Stimulated activated CD4-positive, alpha-beta T cell treated with anti-CD3 and anti-CD28 coated beads, Interleukin-1b, Interleukin-23, amount 100 ng/mL, for 24 hours (primary cell): Measurements from ENCODE around the gene PIGV.

Experiments
- DNase-seq, 4 experiments: peaks; one replicate each; pipeline ENCODE4 v3.0.0-alpha.2; 2020; ENCODE audit warnings: low read depth in 4 of 4, low spot score in 1 of 4

Gene PIGV

GRCh38 chr1:26772687-26773086, 15.1 kb upstream of the PIGV start:
- no peak for DNase-seq

- DNase-seq: no peak
Observed at GRCh38 chr1:26774462-26774861, 13.3 kb upstream of the PIGV start.

- DNase-seq: no peak
Observed at GRCh38 chr1:26775666-26776065, 12.1 kb upstream of the PIGV start.

DNA sequence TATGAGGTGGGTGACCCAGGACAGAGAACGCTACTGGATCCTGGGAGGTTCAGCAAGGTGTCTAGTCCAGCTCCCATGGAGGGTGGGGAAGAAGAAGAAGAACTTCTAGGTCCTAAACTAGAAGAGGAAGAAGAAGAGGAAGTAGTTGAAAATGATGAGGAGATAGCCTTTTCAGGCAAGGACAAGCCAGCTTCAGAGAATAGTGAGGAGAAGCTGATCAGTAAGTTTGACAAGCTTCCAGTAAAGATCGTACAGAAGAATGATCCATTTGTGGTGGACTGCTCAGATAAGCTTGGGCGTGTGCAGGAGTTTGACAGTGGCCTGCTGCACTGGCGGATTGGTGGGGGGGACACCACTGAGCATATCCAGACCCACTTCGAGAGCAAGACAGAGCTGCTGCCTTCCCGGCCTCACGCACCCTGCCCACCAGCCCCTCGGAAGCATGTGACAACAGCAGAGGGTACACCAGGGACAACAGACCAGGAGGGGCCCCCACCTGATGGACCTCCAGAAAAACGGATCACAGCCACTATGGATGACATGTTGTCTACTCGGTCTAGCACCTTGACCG, 8.6 kb upstream of the PIGV start:
- DNase-seq: no peak

- no peak for DNase-seq
Observed at GRCh38 chr1:26780344-26780957, 7.3 kb upstream of the PIGV start.

DNA sequence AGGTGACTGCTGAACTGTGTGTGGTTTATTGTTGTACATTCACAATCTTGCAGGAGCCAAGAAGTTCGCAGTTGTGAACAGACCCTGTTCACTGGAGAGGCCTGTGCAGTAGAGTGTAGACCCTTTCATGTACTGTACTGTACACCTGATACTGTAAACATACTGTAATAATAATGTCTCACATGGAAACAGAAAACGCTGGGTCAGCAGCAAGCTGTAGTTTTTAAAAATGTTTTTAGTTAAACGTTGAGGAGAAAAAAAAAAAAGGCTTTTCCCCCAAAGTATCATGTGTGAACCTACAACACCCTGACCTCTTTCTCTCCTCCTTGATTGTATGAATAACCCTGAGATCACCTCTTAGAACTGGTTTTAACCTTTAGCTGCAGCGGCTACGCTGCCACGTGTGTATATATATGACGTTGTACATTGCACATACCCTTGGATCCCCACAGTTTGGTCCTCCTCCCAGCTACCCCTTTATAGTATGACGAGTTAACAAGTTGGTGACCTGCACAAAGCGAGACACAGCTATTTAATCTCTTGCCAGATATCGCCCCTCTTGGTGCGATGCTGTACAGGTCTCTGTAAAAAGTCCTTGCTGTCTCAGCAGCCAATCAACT, 6.4 kb upstream of the PIGV start:
- DNase-seq: no peak

DNA sequence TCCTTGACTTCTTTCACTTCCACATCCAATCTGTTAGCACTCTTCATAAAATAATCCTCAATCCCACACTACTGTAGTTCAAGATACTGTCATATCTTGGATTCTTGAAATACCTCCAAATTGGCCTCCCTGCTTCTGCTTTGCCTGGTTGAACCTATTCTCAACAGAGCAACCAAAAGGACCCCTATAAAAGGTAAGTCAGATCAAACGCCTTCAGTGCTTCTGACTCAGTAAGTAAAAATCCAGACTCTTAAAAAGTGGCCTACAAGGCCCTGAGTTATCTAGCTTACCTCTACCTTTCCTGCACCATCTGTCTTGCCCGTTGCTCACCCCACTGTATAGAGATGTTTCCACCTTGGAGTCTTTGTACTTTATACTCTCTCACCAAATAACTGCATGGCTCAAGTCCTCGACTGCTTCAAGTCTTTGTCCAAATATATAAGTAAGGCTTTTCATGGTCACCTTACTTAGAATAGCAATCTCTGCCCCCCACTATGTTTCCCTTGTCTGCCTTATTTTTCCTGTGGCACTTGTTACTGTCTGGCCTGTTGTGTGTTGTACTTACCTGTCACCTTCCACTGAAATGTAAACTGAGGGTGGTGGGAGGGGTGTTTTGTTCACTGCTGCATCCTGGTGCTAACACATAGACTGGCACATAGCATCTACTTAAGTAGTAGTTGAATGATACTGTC, 5.1 kb upstream of the PIGV start:
- no peak for DNase-seq

DNA sequence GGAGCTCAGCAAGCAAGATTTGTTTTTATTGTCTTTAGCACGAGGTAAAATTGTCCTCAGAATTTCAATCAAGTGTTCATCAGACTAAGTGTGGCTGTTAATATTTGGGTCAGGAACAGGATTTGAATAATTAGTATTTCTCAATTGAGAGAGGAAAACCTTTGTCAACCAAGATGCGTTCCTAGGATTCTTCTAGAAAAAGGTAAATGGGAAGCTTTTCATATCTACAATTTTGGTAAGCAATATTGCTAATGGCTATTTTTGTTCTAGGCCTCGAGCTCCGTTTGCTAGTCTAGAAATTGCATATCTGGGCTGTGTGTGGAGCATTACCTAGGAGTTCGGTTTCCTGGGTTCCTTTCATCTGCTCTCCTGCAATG, 4.1 kb upstream of the PIGV start:
- no peak for DNase-seq

GRCh38 chr1:26784023-26784871, 3.5 kb upstream of the PIGV start:
- DNase-seq: no peak

- no peak for DNase-seq
Observed at GRCh38 chr1:26784886-26785285, 2.9 kb upstream of the PIGV start.

GRCh38 chr1:26785611-26786436, 1.9 kb upstream of the PIGV start:
- no peak for DNase-seq

GRCh38 chr1:26786437-26787380, 1.0 kb upstream of the PIGV start:
- no peak for DNase-seq

GRCh38 chr1:26787381-26787705, 407 bp upstream of the PIGV start:
- DNase-seq: peak; percentile 31 to 64 (median 46)

GRCh38 chr1:26788515-26788785, 700 bp downstream of the PIGV start:
- DNase-seq: no peak

GRCh38 chr1:26788836-26789611, 1.3 kb downstream of the PIGV start:
- peak; percentile 74 to 81 (median 78) for DNase-seq

DNA sequence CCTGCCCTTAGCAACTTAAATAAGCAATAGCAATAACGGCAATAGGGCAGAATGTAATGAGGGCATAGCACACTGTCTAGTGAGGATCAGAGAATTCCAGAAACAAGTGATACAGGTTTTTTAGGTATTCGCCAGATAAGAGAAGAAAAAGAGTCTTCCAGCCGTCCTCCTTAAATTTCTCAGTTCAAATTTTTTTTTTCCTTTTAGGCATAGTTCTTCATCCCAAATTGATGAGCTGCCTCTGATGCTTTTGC, 1.8 kb downstream of the PIGV start:
- no peak for DNase-seq

DNA sequence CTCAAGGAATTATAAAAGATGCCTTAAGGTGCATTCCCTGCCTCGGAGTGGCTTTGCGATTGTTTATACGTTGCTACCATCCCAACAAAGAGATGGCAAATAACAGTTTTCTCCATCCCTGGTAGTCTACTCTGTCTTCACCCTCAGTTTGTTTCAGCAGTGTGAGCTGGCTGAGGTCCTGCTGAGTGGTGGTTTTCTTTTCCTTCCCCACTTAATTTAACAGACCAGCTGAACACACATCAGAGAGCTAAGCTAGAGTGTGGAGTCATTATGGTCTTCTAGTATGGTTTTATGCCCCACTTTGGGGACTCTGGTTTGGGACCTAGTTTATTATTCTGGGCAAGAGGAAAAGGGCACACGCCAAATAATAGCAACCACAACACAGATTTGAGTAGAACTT, 2.2 kb downstream of the PIGV start:
- no peak for DNase-seq

DNA sequence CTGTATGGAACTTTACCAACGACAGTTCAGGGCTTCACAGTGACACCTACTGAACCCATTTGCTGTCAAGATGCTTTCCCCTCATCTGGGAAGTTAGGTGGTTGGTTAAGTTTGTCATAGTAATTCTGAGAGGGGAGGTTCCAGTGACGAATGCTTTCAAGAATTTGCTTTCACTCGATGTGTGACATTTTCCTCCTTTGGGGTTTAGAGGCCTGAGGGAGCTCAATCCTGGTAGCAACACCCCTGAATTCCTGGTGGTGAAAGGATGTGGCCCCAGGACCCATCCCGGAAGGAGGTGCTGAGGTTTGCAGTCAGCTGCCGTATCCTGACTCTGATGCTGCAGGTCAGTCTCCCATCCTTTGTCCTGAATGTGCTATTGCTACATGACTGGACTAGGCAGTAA, 2.8 kb downstream of the PIGV start:
- DNase-seq: no peak

DNA sequence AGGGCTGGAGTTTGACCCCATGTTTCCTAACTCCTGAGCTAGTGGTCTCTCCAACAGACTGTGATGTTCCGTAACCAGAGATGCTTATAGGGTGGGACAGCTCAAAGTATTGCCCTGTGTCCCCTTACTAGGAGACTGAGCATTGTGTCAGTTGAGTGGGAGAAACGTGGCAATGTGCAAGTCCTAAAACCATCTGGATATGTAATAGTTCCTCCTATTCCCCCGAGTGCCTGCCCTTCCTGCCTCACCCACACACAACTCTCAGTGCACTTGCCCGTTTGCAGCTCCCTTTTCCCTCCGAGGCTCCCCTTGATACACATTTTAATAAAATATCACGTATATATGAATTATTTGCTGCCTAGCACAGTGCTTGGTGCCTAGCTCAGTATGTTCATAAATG, 3.4 kb downstream of the PIGV start:
- no peak for DNase-seq
